ENCODE data around the gene WDFY3. TPM values are rescaled to one million over a fixed set of nuclear protein-coding genes. Genes with fewer than 3 reads are reported as not detected.

The WDFY3 gene
- total and polyA plus RNA-seq, 9 of the 15 experiments (the other 6 are each of a cell fraction or from before 2014, with no cell fraction given): 0.58 to 13.5 (median 9.4) TPM

DNA sequence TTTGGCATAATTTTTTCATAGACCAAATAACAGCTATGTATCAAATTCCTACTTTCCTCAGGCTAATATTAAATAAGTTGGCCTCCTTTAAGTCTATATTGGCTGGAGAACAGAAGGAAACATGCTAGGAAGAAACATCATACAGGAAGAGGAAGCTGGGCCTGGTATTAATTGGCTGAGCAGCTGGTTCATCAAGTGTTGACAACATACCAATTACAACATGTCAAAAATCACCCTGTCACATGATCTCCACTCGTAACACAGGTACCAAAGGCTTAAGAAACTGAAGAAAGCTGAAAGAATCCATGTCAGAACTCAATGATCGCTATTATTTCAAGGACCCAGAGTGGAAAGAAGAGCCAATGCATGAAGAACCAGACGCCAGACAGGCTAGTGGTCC, 10.5 kb downstream of the WDFY3 start:
- Histone ChIP-seq H3K27ac (ENCODE audit: extremely low read depth, low read depth, low read length) (no peak overlapping the region), H3K4me1 (replicated peaks in 1 of 2; ENCODE audit: control insufficient read depth in 2 of 2, insufficient read depth in 2 of 2, low read length in 2 of 2) (no peaks in the 10 kb centered on the region), H3K4me3 (no peak overlapping the region), H3K9me3 (replicated peaks; ENCODE audit: control insufficient read depth, insufficient read depth, low read depth, low read length) (no peaks in the 10 kb centered on the region), H4K20me1 (replicated peaks; ENCODE audit: control insufficient read depth, insufficient read depth, low read length) (0 out of 2 replicates have a peak, but pooled peaks cover 7% of the 10 kb centered on the region), H3K9ac (ENCODE audit: insufficient read depth in 1 of 2, low read depth in 2 of 2, low read length in 2 of 2) (no peak overlapping the region), H3K27me3 (ENCODE audit: control insufficient read depth in 2 of 2, insufficient read depth in 2 of 2, low read length in 2 of 2) (no peaks in the 10 kb centered on the region), H3K36me3 (ENCODE audit: control insufficient read depth, insufficient read depth, low read length) (no peaks in the 10 kb centered on the region), H3K79me2 (ENCODE audit: control insufficient read depth, insufficient read depth, low read length) (0 out of 3 replicates have a peak, but pooled peaks cover 2% of the 10 kb centered on the region), H3K9me1 (ENCODE audit: control insufficient read depth, insufficient read depth, low read length) (no peaks in the 10 kb centered on the region), H3K4me2 (ENCODE audit: insufficient read depth, low read length) (no peak overlapping the region), H2AFZ (ENCODE audit: low read depth, low read length) (no peak overlapping the region)
- WGBS (ENCODE audit: insufficient coverage, low coverage, missing lambda C conversion rate): 25% methylated on average over 3 of the region's 3 CpGs
- DNase-seq (ENCODE audit: extremely low read depth in 1 of 4, low spot score in 3 of 4): no peak
- TF ChIP-seq, protein P1, sequence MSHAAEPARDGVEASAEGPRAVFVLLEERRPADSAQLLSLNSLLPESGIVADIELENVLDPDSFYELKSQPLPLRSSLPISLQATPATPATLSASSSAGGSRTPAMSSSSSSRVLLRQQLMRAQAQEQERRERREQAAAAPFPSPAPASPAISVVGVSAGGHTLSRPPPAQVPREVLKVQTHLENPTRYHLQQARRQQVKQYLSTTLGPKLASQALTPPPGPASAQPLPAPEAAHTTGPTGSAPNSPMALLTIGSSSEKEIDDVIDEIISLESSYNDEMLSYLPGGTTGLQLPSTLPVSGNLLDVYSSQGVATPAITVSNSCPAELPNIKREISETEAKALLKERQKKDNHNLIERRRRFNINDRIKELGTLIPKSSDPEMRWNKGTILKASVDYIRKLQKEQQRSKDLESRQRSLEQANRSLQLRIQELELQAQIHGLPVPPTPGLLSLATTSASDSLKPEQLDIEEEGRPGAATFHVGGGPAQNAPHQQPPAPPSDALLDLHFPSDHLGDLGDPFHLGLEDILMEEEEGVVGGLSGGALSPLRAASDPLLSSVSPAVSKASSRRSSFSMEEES (CRISPR knock-in tag; IDR thresholded peaks at IDR 0.05): peak; percentile 45
- TF ChIP-seq KLF16 (IDR thresholded peaks at IDR 0.05): no peak
- no peak for ATAC-seq
- intact Hi-C loops (cut with micrococcal nuclease) (no loop called here), in situ Hi-C loops (cut with MboI) (no loop called here)
- POLR2A ChIA-PET: no interaction called here
- no TSS peak for BruUV-seq (replicated peaks)
- FAIRE-seq: no peak
- CTCF ChIA-PET (ENCODE audit: low intra/inter-chr PET ratio): no interaction called here

DNA sequence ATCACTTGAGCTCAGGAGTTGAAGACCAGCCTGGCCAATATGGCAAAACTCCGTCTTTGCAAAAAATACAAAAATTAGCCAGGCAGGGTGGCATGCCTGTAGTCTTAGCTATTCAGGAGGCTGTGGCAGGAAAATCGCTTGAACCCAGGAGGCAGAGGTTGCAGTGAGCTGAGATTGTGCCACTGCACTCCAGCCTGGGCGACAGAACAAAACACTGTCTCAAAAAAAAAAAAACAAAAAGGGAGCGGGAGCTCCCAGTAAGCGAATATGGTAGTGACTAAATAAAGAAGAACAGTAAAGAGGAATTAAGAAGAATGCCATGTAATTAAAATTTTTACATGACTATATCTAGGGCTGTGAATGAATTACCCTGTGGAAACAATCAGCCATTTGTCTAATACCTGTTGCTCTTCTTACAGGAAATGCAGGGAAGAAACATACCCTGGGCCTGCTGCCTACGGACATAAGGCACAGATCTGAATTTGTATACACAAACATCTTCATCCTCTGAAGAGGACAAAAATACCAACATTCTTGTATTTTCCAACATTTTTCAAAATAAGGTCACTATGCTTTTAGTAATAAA, 11.4 kb downstream of the WDFY3 start:
- H3K9me3 ChIP-seq (replicated peaks; ENCODE audit: control insufficient read depth, insufficient read depth, low read depth, low read length): no peaks in the 10 kb centered on the region
- H3K9me1 ChIP-seq (ENCODE audit: control insufficient read depth, insufficient read depth, low read length): no peaks in the 10 kb centered on the region
- 34% methylated on average over 6 of the region's 6 CpGs for WGBS (ENCODE audit: insufficient coverage, low coverage, missing lambda C conversion rate)
- H3K79me2 ChIP-seq (ENCODE audit: control insufficient read depth, insufficient read depth, low read length): 0 out of 3 replicates have a peak, but pooled peaks cover 2% of the 10 kb centered on the region
- POLR2A ChIA-PET: interaction anchor here (0.6 kb wide), 1 partner anchor 11 kb away, joined by 3 read pairs; no protein-coding TSS in a partner anchor
- H3K36me3 ChIP-seq (ENCODE audit: control insufficient read depth, insufficient read depth, low read length): no peaks in the 10 kb centered on the region
- intact Hi-C loops (cut with micrococcal nuclease): no loop called here
- 0 out of 2 replicates have a peak, but pooled peaks cover 7% of the 10 kb centered on the region for H4K20me1 ChIP-seq (replicated peaks; ENCODE audit: control insufficient read depth, insufficient read depth, low read length)
- H3K9ac ChIP-seq (ENCODE audit: insufficient read depth in 1 of 2, low read depth in 2 of 2, low read length in 2 of 2): no peak overlapping the region
- FAIRE-seq (no peak), DNase-seq (ENCODE audit: extremely low read depth in 1 of 4, low spot score in 3 of 4) (no peak), ATAC-seq (no peak)
- CTCF ChIA-PET (ENCODE audit: low intra/inter-chr PET ratio): no interaction called here
- no peaks in the 10 kb centered on the region for H3K27me3 ChIP-seq (ENCODE audit: control insufficient read depth in 2 of 2, insufficient read depth in 2 of 2, low read length in 2 of 2)
- TF ChIP-seq, protein P2, sequence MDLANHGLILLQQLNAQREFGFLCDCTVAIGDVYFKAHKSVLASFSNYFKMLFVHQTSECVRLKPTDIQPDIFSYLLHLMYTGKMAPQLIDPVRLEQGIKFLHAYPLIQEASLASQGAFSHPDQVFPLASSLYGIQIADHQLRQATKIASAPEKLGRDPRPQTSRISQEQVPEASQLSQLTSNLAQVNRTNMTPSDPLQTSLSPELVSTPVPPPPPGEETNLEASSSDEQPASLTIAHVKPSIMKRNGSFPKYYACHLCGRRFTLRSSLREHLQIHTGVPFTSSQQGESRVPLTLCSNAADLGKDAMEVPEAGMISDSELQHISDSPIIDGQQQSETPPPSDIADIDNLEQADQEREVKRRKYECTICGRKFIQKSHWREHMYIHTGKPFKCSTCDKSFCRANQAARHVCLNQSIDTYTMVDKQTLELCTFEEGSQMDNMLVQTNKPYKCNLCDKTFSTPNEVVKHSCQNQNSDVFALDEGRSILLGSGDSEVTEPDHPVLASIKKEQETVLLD (IDR thresholded peaks at IDR 0.05): no peak
- TF ChIP-seq, protein P3, sequence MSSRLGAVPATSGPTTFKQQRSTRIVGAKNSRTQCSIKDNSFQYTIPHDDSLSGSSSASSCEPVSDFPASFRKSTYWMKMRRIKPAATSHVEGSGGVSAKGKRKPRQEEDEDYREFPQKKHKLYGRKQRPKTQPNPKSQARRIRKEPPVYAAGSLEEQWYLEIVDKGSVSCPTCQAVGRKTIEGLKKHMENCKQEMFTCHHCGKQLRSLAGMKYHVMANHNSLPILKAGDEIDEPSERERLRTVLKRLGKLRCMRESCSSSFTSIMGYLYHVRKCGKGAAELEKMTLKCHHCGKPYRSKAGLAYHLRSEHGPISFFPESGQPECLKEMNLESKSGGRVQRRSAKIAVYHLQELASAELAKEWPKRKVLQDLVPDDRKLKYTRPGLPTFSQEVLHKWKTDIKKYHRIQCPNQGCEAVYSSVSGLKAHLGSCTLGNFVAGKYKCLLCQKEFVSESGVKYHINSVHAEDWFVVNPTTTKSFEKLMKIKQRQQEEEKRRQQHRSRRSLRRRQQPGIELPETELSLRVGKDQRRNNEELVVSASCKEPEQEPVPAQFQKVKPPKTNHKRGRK (tag; IDR thresholded peaks at IDR 0.05): no peak
- TF ChIP-seq MAFK (IDR thresholded peaks at IDR 0.05; ENCODE audit: low read length) (no peak), ZNF780A (CRISPR knock-in tag; IDR thresholded peaks at IDR 0.05) (no peak), HDAC1 (IDR thresholded peaks at IDR 0.05) (no peak), ZNF140 (CRISPR knock-in tag; IDR thresholded peaks at IDR 0.05) (no peak), ASH1L (IDR thresholded peaks at IDR 0.05; ENCODE audit: borderline replicate concordance, low read depth, partially characterized antibody) (no peak), NFIC (IDR thresholded peaks at IDR 0.05) (no peak), ILF3 (IDR thresholded peaks at IDR 0.05; ENCODE audit: borderline replicate concordance) (no peak)
- H2AFZ ChIP-seq (ENCODE audit: low read depth, low read length): no peak overlapping the region
- no peak overlapping the region for H3K27ac ChIP-seq (ENCODE audit: extremely low read depth, low read depth, low read length)
- in situ Hi-C loops (cut with MboI): no loop called here
- no peak overlapping the region for H3K4me2 ChIP-seq (ENCODE audit: insufficient read depth, low read length)
- no peaks in the 10 kb centered on the region for H3K4me1 ChIP-seq (replicated peaks in 1 of 2; ENCODE audit: control insufficient read depth in 2 of 2, insufficient read depth in 2 of 2, low read length in 2 of 2)
- H3K4me3 ChIP-seq: no peak overlapping the region
- no TSS peak for BruUV-seq (replicated peaks)
